Bronchial epithelial cell (primary cell): ENCODE data around the gene BEAN1. TPM values are rescaled to one million over a fixed set of nuclear protein-coding genes. Genes with fewer than 3 reads are reported as not detected.

Source experiments
- DNase-seq: peaks from one replicate; pipeline ENCODE4 v3.0.0-alpha.2; 2010; ENCODE audit warnings: low read depth
- FAIRE-seq: peaks from 2 replicates; lab custom pipeline; 2011; peaks lifted over from hg19 to GRCh38; lab: Jason Lieb, UNC
- H3K27me3 ChIP-seq: 2 replicates; pipeline ENCODE4 v1.5.1; 2011; ENCODE audit warnings: low read length; ENCODE audit not compliant: control insufficient read depth, insufficient read depth
- H3K36me3 ChIP-seq: 2 replicates; pipeline ENCODE4 v1.5.1; 2011; ENCODE audit warnings: low read length; ENCODE audit not compliant: control insufficient read depth, insufficient read depth
- H3K4me3 ChIP-seq: 2 replicates; pipeline ENCODE4 v1.5.1; 2011; ENCODE audit warnings: mild to moderate bottlenecking, low read depth, low read length, control low read depth
- CTCF ChIP-seq: IDR thresholded peaks from 2 replicates; pipeline ENCODE4 v1.5.1; 2011; ENCODE audit warnings: mild to moderate bottlenecking, moderate library complexity, low read length, control low read depth, inconsistent platforms; ENCODE audit not compliant: insufficient read depth, severe bottlenecking
- total RNA-seq: library from RNA; depleted of rRNA; stranded (reverse); fragments of >200 nt; gene quantifications from 2 replicates; pipeline ENCODE4 v1.2.1, GENCODE V29; 2014

BEAN1 gene
- total RNA-seq, 1 donor from 2014 or later = not detected

GRCh38 chr16:66481943-66482390 is 54.9 kb downstream of the BEAN1 start:
- Histone ChIP-seq H3K4me3 (no peak overlapping the region), H3K36me3 (no peaks in the 10 kb centered on the region), H3K27me3 (peaks cover 2% of the 10 kb centered on the region)
- FAIRE-seq (no peak), DNase-seq (no peak)
- TF ChIP-seq CTCF = no peak

GRCh38 chr16:66483689-66484452 is 56.8 kb downstream of the BEAN1 start:
- Histone ChIP-seq H3K4me3 (no peak overlapping the region), H3K36me3 (no peaks in the 10 kb centered on the region), H3K27me3 (no peaks in the 10 kb centered on the region)
- TF ChIP-seq CTCF = peak; percentile 98
- no peak for FAIRE-seq
- DNase-seq = peak; percentile 58

- FAIRE-seq (no peak), DNase-seq (no peak)
- Histone ChIP-seq H3K36me3 (no peaks in the 10 kb centered on the region), H3K27me3 (no peaks in the 10 kb centered on the region), H3K4me3 (no peak overlapping the region)
- no peak for TF ChIP-seq CTCF
Measured at GRCh38 chr16:66484453-66485213, 57.5 kb downstream of the BEAN1 start.

- H3K27me3 ChIP-seq = no peaks in the 10 kb centered on the region
- TF ChIP-seq CTCF = no peak
- H3K4me3 ChIP-seq = no peak overlapping the region
- no peaks in the 10 kb centered on the region for H3K36me3 ChIP-seq
- FAIRE-seq (no peak), DNase-seq (no peak)
Measured at GRCh38 chr16:66485376-66485775, 58.3 kb downstream of the BEAN1 start.

GRCh38 chr16:66486199-66486772 is 59.2 kb downstream of the BEAN1 start:
- no peak overlapping the region for H3K4me3 ChIP-seq
- H3K36me3 ChIP-seq = no peaks in the 10 kb centered on the region
- FAIRE-seq = no peak
- H3K27me3 ChIP-seq = no peaks in the 10 kb centered on the region
- no peak for TF ChIP-seq CTCF
- DNase-seq = no peak
